HG03432 (cell line): ENCODE results near the gene BRCA1.
"Not testable (repeated sequence)": the region's sequence is repeated elsewhere in the genome, so short reads cannot be mapped to it uniquely, and the experiment has no call there.

Source experiments
- ATAC-seq: cut with Tn5 transposase; IDR thresholded peaks from one replicate; pipeline ENCODE4 v1.9.1; 2021; ENCODE audit warnings: mild to moderate bottlenecking, moderate library complexity; ENCODE audit not compliant: unreplicated experiment

BRCA1 gene

GRCh38 chr17:43070257-43070656, 54.9 kb downstream of the BRCA1 start:
- ATAC-seq, result no peak

- ATAC-seq, result no peak
Observed at GRCh38 chr17:43069368-43069898, 55.7 kb downstream of the BRCA1 start.

GRCh38 chr17:43068570-43069367, 56.4 kb downstream of the BRCA1 start:
- no peak for ATAC-seq

- no peak for ATAC-seq
Observed at GRCh38 chr17:43062984-43063638, 62.1 kb downstream of the BRCA1 start.

- no peak for ATAC-seq
Observed at GRCh38 chr17:43056051-43056450, 69.1 kb downstream of the BRCA1 start.

GRCh38 chr17:43053008-43053407, 72.2 kb downstream of the BRCA1 start:
- ATAC-seq, result not testable (repeated sequence)

- no peak for ATAC-seq
Observed at GRCh38 chr17:43051969-43052368, 73.2 kb downstream of the BRCA1 start.

GRCh38 chr17:43044024-43044423, 81.1 kb downstream of the BRCA1 start:
- ATAC-seq, result no peak

GRCh38 chr17:43043307-43043706, 81.9 kb downstream of the BRCA1 start:
- no peak for ATAC-seq

- no peak for ATAC-seq
Observed at GRCh38 chr17:43042025-43042628, 83.0 kb downstream of the BRCA1 start.

- ATAC-seq, result no peak
Observed at GRCh38 chr17:43040655-43041054, 84.5 kb downstream of the BRCA1 start.

GRCh38 chr17:43039646-43040045, 85.5 kb downstream of the BRCA1 start:
- ATAC-seq, result no peak

- no peak for ATAC-seq
Observed at GRCh38 chr17:43034894-43035293, 90.3 kb downstream of the BRCA1 start.

- no peak for ATAC-seq
Observed at GRCh38 chr17:43033948-43034881, 90.9 kb downstream of the BRCA1 start.

- ATAC-seq, result no peak
Observed at GRCh38 chr17:43031666-43032065, 93.5 kb downstream of the BRCA1 start.

- no peak for ATAC-seq
Observed at GRCh38 chr17:43030137-43030767, 94.9 kb downstream of the BRCA1 start.

- ATAC-seq, result no peak
Observed at GRCh38 chr17:43028221-43028861, 96.8 kb downstream of the BRCA1 start.

GRCh38 chr17:43027091-43028032, 97.8 kb downstream of the BRCA1 start:
- no peak for ATAC-seq

- no peak for ATAC-seq
Observed at GRCh38 chr17:43026595-43026994, 98.6 kb downstream of the BRCA1 start.
